ENCODE results near the gene RBM3.

DNA sequence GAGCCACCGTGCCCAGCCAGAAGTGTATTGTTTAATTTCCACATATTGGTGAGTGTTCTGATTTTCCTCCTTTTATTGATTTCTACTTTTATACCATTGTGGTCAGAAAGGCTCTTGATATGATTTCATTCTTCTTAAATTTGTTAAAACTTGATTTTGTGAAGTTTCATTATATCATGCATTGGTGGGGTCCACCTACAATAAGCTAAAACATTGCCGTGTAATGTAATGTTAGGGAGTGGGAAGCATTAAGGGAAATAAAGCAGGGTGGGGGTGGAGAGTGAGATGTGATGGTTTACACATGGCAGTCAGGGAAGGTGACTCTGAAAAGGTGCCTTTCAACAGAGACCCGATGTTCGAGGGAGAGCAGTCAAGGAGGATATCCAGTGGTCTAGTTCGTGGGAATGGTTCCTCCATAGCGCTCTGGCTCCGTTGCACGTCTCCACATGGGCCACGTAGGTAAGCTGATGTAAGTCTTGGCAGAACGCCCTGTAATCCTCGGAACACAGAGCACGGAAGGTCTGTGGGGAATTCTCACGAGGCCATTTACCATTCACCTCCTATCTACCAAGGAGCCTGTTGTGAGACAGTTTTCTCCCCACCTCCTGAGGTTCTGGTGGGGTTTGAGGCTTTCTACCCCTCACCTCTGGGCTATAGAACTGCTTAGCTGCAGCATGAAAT is 15.3 kb downstream of the RBM3 start:
- TF ChIP-seq, protein P1, sequence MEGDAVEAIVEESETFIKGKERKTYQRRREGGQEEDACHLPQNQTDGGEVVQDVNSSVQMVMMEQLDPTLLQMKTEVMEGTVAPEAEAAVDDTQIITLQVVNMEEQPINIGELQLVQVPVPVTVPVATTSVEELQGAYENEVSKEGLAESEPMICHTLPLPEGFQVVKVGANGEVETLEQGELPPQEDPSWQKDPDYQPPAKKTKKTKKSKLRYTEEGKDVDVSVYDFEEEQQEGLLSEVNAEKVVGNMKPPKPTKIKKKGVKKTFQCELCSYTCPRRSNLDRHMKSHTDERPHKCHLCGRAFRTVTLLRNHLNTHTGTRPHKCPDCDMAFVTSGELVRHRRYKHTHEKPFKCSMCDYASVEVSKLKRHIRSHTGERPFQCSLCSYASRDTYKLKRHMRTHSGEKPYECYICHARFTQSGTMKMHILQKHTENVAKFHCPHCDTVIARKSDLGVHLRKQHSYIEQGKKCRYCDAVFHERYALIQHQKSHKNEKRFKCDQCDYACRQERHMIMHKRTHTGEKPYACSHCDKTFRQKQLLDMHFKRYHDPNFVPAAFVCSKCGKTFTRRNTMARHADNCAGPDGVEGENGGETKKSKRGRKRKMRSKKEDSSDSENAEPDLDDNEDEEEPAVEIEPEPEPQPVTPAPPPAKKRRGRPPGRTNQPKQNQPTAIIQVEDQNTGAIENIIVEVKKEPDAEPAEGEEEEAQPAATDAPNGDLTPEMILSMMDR (IDR thresholded peaks at IDR 0.05; ENCODE audit: low read length) = no peak
- TF ChIP-seq EZH2phosphoT487 (IDR thresholded peaks at IDR 0.05; ENCODE audit: low read length) (no peak), EZH2 (optimal IDR thresholded peaks at IDR 0.05; ENCODE audit: low read depth, low read length) (no peak)

Data from MM.1S (cell line).